ENCODE results near the gene TSHZ2. TPM values are rescaled to one million over a fixed set of nuclear protein-coding genes. Genes with fewer than 3 reads are reported as not detected.

Gene TSHZ2
- total and polyA plus RNA-seq, 2 donors (not counting 3 experiments of a cell fraction or from before 2014, with no cell fraction given): not detected

DNA sequence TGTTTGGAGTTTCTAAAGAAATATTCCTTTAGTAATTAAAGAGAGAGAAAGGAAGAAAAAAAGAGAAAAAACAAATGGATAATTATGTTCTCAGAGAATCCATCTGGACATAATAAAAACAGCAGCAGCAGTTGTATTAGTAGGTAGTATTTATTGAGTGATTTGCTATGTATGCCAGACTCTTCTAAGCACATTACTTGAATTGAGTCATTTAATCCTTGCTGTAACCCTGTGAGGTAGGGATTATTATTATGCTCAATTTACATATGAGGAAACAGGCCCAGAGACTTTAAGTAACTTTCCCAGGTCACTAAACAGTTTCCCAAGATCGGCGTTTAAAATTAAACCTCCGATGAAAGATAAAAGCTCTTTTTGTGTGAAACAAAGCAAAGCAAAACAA, 238.8 kb downstream of the TSHZ2 start:
- no TSS peak for BruUV-seq (replicated peaks)
- CTCF ChIA-PET: no interaction called here
- intact Hi-C loops (cut with micrococcal nuclease): no loop called here

DNA sequence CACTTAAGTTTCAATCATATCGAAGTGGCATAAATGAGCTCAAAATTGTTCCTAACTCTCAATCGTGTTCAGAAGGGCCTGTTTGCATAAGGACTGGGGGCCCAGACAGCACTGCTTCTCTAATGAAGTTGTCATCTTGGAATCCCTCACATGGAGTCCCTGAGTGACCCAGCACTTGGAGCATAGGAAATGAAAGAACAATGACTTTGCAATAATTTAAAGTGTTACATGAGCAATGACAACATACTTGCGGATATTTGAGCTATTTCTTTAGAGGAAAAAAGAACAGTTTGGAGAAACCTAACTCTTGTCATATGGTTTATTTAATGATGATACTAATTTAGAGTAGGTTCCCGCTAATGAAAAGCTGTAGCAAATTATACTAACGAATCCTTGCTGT, 239.9 kb downstream of the TSHZ2 start:
- Histone ChIP-seq H3K27me3 (ENCODE audit: control insufficient read depth in 2 of 2, insufficient read depth in 2 of 2, low read length in 2 of 2) (no peaks in the 10 kb centered on the region), H3K9ac (replicated peaks; ENCODE audit: extremely low read depth, insufficient read depth, low read length) (no peak overlapping the region), H3K27ac (ENCODE audit: insufficient read depth, low read depth, low read length) (no peak overlapping the region), H2AFZ (ENCODE audit: low read depth, low read length) (no peak overlapping the region), H4K20me1 (replicated peaks; ENCODE audit: control insufficient read depth, extremely low read depth, insufficient read depth, low read length) (no peaks in the 10 kb centered on the region), H3K36me3 (ENCODE audit: control insufficient read depth in 2 of 2, extremely low read depth in 1 of 2, insufficient read depth in 2 of 2, low read length in 2 of 2) (no peaks in the 10 kb centered on the region), H3K79me2 (ENCODE audit: control insufficient read depth, insufficient read depth, low read length) (no peaks in the 10 kb centered on the region), H3K9me1 (replicated peaks; ENCODE audit: control insufficient read depth, extremely low read depth, insufficient read depth, low read length) (no peaks in the 10 kb centered on the region), H3K4me2 (ENCODE audit: insufficient read depth, low read length) (no peak overlapping the region), H3K9me3 (replicated peaks; ENCODE audit: control insufficient read depth, insufficient read depth, low read length) (no peaks in the 10 kb centered on the region), H3K4me1 (ENCODE audit: control insufficient read depth, extremely low read depth, insufficient read depth, low read length) (no peaks in the 10 kb centered on the region), H3K4me3 (replicated peaks in 1 of 3; ENCODE audit: insufficient read depth in 1 of 3, low read depth in 1 of 3, low read length in 3 of 3) (no peak overlapping the region)
- no TSS peak for BruUV-seq (replicated peaks)
- dilution Hi-C loops (cut with MboI; ENCODE audit: extremely low pct_ligation_motif_present, low sequenced_read_pairs) (no loop called here), intact Hi-C loops (cut with micrococcal nuclease) (no loop called here)
- no peak for TF ChIP-seq GATA2 (IDR thresholded peaks at IDR 0.05; ENCODE audit: insufficient read depth, insufficient read length, low read depth, low read length)
- TF ChIP-seq MYC (IDR thresholded peaks at IDR 0.05; ENCODE audit: low read depth, low read length): no peak
- no peak for TF ChIP-seq FOS (IDR thresholded peaks at IDR 0.05; ENCODE audit: borderline replicate concordance, insufficient read depth, low read length)
- TF ChIP-seq, protein P1, sequence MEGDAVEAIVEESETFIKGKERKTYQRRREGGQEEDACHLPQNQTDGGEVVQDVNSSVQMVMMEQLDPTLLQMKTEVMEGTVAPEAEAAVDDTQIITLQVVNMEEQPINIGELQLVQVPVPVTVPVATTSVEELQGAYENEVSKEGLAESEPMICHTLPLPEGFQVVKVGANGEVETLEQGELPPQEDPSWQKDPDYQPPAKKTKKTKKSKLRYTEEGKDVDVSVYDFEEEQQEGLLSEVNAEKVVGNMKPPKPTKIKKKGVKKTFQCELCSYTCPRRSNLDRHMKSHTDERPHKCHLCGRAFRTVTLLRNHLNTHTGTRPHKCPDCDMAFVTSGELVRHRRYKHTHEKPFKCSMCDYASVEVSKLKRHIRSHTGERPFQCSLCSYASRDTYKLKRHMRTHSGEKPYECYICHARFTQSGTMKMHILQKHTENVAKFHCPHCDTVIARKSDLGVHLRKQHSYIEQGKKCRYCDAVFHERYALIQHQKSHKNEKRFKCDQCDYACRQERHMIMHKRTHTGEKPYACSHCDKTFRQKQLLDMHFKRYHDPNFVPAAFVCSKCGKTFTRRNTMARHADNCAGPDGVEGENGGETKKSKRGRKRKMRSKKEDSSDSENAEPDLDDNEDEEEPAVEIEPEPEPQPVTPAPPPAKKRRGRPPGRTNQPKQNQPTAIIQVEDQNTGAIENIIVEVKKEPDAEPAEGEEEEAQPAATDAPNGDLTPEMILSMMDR (IDR thresholded peaks at IDR 0.05; ENCODE audit: extremely low read depth in 1 of 2, insufficient read depth in 1 of 2, low read depth in 1 of 2, low read length in 2 of 2): no peak
- no peak for TF ChIP-seq POLR2AphosphoS5 (IDR thresholded peaks at IDR 0.05; ENCODE audit: insufficient read depth, low read depth, low read length)
- TF ChIP-seq EZH2 (IDR thresholded peaks at IDR 0.05; ENCODE audit: borderline replicate concordance, low read depth, low read length, severe bottlenecking): no peak
- TF ChIP-seq JUN (IDR thresholded peaks at IDR 0.05; ENCODE audit: borderline replicate concordance, insufficient read depth, insufficient read length, low read depth): no peak
- TF ChIP-seq, protein P2, sequence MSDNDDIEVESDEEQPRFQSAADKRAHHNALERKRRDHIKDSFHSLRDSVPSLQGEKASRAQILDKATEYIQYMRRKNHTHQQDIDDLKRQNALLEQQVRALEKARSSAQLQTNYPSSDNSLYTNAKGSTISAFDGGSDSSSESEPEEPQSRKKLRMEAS (IDR thresholded peaks at IDR 0.05; ENCODE audit: insufficient read depth, insufficient read length): no peak
- TF ChIP-seq POLR2A (IDR thresholded peaks at IDR 0.05; ENCODE audit: low read depth, low read length): no peak
- CTCF ChIA-PET: interaction anchor here (1.4 kb wide), 1 partner anchor 900 kb away, joined by 5 read pairs; no protein-coding TSS in a partner anchor
- POLR2A ChIA-PET: no interaction called here
- FAIRE-seq: no peak
- DNase-seq (ENCODE audit: low read depth, low spot score): no peak

More for the DNA sequence above, 238.8 kb downstream of the TSHZ2 start:
- Histone ChIP-seq H3K27me3 (ENCODE audit: control insufficient read depth in 2 of 2, insufficient read depth in 2 of 2, low read length in 2 of 2) (no peaks in the 10 kb centered on the region), H4K20me1 (replicated peaks; ENCODE audit: control insufficient read depth, extremely low read depth, insufficient read depth, low read length) (no peaks in the 10 kb centered on the region), H3K4me2 (ENCODE audit: insufficient read depth, low read length) (no peak overlapping the region), H3K4me3 (replicated peaks in 1 of 3; ENCODE audit: insufficient read depth in 1 of 3, low read depth in 1 of 3, low read length in 3 of 3) (no peak overlapping the region), H3K27ac (ENCODE audit: insufficient read depth, low read depth, low read length) (no peak overlapping the region), H3K36me3 (ENCODE audit: control insufficient read depth in 2 of 2, extremely low read depth in 1 of 2, insufficient read depth in 2 of 2, low read length in 2 of 2) (no peaks in the 10 kb centered on the region), H3K9me3 (replicated peaks; ENCODE audit: control insufficient read depth, insufficient read depth, low read length) (no peaks in the 10 kb centered on the region), H3K9me1 (replicated peaks; ENCODE audit: control insufficient read depth, extremely low read depth, insufficient read depth, low read length) (no peaks in the 10 kb centered on the region), H2AFZ (ENCODE audit: low read depth, low read length) (no peak overlapping the region), H3K4me1 (ENCODE audit: control insufficient read depth, extremely low read depth, insufficient read depth, low read length) (no peaks in the 10 kb centered on the region), H3K9ac (replicated peaks; ENCODE audit: extremely low read depth, insufficient read depth, low read length) (no peak overlapping the region), H3K79me2 (ENCODE audit: control insufficient read depth, insufficient read depth, low read length) (no peaks in the 10 kb centered on the region)
- no peak for DNase-seq (ENCODE audit: low read depth, low spot score)
- dilution Hi-C loops (cut with MboI; ENCODE audit: extremely low pct_ligation_motif_present, low sequenced_read_pairs): no loop called here
- FAIRE-seq: no peak
- POLR2A ChIA-PET: no interaction called here
- TF ChIP-seq, protein P1 (IDR thresholded peaks at IDR 0.05; ENCODE audit: extremely low read depth in 1 of 2, insufficient read depth in 1 of 2, low read depth in 1 of 2, low read length in 2 of 2): no peak
- TF ChIP-seq POLR2A (IDR thresholded peaks at IDR 0.05; ENCODE audit: low read depth, low read length): no peak
